Measurements from ENCODE around the gene GUCY1A1. TPM values are rescaled to one million over a fixed set of nuclear protein-coding genes. Genes with fewer than 3 reads are reported as not detected.

The GUCY1A1 gene
- polyA plus RNA-seq, 1 donor from 2014 or later = 13.6 TPM

DNA sequence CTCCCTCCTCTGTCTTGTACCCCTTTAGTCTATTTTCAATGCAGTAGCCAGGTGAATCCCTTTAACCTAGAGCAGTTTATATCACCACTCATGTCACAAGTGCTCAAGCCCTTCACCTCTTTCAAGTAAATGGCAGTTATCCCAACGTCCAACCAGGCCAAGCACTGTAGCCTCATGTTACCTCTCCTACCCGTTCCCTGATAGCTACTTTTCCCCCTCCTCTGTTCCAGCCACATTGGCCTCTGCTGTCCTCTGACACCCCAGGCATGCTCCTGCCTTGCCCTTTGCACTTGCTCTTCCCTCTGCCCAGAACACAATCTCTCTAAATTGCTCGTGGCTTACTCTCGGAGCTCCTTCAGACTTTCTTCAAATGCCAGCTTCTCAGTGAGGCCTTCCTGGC is 107.4 kb downstream of the GUCY1A1 start:
- no peak overlapping the region for H2AFZ ChIP-seq (ENCODE audit: low read depth, low read length)
- no peak overlapping the region for H3K4me2 ChIP-seq (ENCODE audit: low read length)
- no peaks in the 10 kb centered on the region for H3K9me3 ChIP-seq (ENCODE audit: low read length)
- H3K36me3 ChIP-seq (ENCODE audit: insufficient read depth, low read length) = no peaks in the 10 kb centered on the region
- H3K27me3 ChIP-seq (ENCODE audit: insufficient read depth, low read depth, low read length) = no peaks in the 10 kb centered on the region
- TF ChIP-seq MXI1 (conservative IDR thresholded peaks at IDR 0.05; ENCODE audit: poor library complexity, severe bottlenecking) = no peak
- TF ChIP-seq, protein P1, sequence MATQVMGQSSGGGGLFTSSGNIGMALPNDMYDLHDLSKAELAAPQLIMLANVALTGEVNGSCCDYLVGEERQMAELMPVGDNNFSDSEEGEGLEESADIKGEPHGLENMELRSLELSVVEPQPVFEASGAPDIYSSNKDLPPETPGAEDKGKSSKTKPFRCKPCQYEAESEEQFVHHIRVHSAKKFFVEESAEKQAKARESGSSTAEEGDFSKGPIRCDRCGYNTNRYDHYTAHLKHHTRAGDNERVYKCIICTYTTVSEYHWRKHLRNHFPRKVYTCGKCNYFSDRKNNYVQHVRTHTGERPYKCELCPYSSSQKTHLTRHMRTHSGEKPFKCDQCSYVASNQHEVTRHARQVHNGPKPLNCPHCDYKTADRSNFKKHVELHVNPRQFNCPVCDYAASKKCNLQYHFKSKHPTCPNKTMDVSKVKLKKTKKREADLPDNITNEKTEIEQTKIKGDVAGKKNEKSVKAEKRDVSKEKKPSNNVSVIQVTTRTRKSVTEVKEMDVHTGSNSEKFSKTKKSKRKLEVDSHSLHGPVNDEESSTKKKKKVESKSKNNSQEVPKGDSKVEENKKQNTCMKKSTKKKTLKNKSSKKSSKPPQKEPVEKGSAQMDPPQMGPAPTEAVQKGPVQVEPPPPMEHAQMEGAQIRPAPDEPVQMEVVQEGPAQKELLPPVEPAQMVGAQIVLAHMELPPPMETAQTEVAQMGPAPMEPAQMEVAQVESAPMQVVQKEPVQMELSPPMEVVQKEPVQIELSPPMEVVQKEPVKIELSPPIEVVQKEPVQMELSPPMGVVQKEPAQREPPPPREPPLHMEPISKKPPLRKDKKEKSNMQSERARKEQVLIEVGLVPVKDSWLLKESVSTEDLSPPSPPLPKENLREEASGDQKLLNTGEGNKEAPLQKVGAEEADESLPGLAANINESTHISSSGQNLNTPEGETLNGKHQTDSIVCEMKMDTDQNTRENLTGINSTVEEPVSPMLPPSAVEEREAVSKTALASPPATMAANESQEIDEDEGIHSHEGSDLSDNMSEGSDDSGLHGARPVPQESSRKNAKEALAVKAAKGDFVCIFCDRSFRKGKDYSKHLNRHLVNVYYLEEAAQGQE (IDR thresholded peaks at IDR 0.05; ENCODE audit: borderline replicate concordance) = no peak
- no peak for TF ChIP-seq CTCF (IDR thresholded peaks at IDR 0.05; ENCODE audit: poor library complexity, severe bottlenecking)
- no peak for TF ChIP-seq EZH2 (IDR thresholded peaks at IDR 0.05; ENCODE audit: borderline replicate concordance, insufficient read depth, low read length, poor library complexity, severe bottlenecking)
- no peak for TF ChIP-seq TAF1 (IDR thresholded peaks at IDR 0.05; ENCODE audit: low read depth)
- no peak for TF ChIP-seq SMC3 (conservative IDR thresholded peaks at IDR 0.05; ENCODE audit: poor library complexity)
- TF ChIP-seq POLR2AphosphoS5 (IDR thresholded peaks at IDR 0.05) = no peak
- no peak for TF ChIP-seq EP300 (conservative IDR thresholded peaks at IDR 0.05; ENCODE audit: poor library complexity, severe bottlenecking)
- TF ChIP-seq RAD21 (conservative IDR thresholded peaks at IDR 0.05) = no peak
- no peak overlapping the region for H3K27ac ChIP-seq (ENCODE audit: low read length)
- H3K4me3 ChIP-seq (ENCODE audit: low read length) = no peak overlapping the region
- no peaks in the 10 kb centered on the region for H3K9me2 ChIP-seq (ENCODE audit: insufficient read depth, low read length)
- no peaks in the 10 kb centered on the region for H4K20me1 ChIP-seq (ENCODE audit: insufficient read depth)
- no peaks in the 10 kb centered on the region for H3K79me2 ChIP-seq (replicated peaks; ENCODE audit: insufficient read depth, low read length)
- H3K9ac ChIP-seq (ENCODE audit: low read length) = no peak overlapping the region
- H3F3A ChIP-seq (ENCODE audit: insufficient read depth, low read length, poor library complexity, severe bottlenecking) = no peaks in the 10 kb centered on the region

DNA sequence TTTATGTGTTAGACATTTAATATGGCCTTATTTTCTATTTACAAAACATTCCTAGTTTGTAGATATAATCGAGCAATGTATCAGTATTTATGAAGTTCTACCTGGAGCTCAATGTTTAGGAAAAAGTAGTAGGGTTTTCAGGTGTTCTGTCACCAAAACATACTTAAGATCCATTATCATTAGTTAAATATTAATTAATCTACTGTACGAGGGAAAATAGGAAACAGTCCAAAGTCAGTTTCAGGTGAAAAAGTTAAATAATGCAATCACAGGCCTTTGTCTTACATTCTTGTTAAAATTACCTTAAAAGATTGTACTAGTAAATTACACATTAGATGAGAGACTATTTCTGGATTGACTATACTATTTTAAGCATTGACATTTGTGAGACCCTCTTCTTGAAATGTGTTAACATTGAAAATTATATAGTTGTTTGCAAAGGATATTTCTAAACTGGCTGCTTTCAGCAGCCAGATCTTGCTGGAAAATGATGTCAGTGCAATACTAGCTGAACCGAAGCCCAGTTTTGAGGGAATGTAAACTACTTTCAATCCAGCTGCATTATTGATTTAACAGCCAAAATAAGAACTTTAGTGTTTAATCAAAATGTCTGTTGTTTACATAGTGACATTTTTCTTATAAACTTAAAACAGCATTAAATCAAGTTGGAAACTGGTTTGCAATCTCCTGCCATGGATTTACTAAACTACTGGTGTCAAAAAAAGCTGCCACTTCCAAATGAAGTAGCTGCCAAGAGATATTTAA is 111.5 kb downstream of the GUCY1A1 start:
- Histone ChIP-seq H3F3A (ENCODE audit: insufficient read depth, low read length, poor library complexity, severe bottlenecking) (no peaks in the 10 kb centered on the region), H3K4me3 (ENCODE audit: low read length) (no peak overlapping the region), H3K4me2 (ENCODE audit: low read length) (no peak overlapping the region), H3K36me3 (ENCODE audit: insufficient read depth, low read length) (no peaks in the 10 kb centered on the region), H3K9me3 (ENCODE audit: low read length) (no peaks in the 10 kb centered on the region), H2AFZ (ENCODE audit: low read depth, low read length) (no peak overlapping the region), H4K20me1 (ENCODE audit: insufficient read depth) (no peaks in the 10 kb centered on the region), H3K27me3 (ENCODE audit: insufficient read depth, low read depth, low read length) (no peaks in the 10 kb centered on the region), H3K9ac (ENCODE audit: low read length) (no peak overlapping the region), H3K27ac (ENCODE audit: low read length) (no peak overlapping the region), H3K9me2 (ENCODE audit: insufficient read depth, low read length) (no peaks in the 10 kb centered on the region), H3K79me2 (replicated peaks; ENCODE audit: insufficient read depth, low read length) (no peaks in the 10 kb centered on the region)
- TF ChIP-seq POLR2AphosphoS5 (IDR thresholded peaks at IDR 0.05) (no peak), CTCF (IDR thresholded peaks at IDR 0.05; ENCODE audit: poor library complexity, severe bottlenecking) (no peak), EP300 (conservative IDR thresholded peaks at IDR 0.05; ENCODE audit: poor library complexity, severe bottlenecking) (no peak), TAF1 (IDR thresholded peaks at IDR 0.05; ENCODE audit: low read depth) (no peak), SMC3 (conservative IDR thresholded peaks at IDR 0.05; ENCODE audit: poor library complexity) (no peak), EZH2 (IDR thresholded peaks at IDR 0.05; ENCODE audit: borderline replicate concordance, insufficient read depth, low read length, poor library complexity, severe bottlenecking) (no peak), RAD21 (conservative IDR thresholded peaks at IDR 0.05) (no peak), MXI1 (conservative IDR thresholded peaks at IDR 0.05; ENCODE audit: poor library complexity, severe bottlenecking) (no peak)
- TF ChIP-seq, protein P1 (IDR thresholded peaks at IDR 0.05; ENCODE audit: borderline replicate concordance) = no peak

All from neural cell (in vitro differentiated cells).